Eye (tissue), 1 donor: ENCODE measurements around the gene TPM2.

ENCODE experiments used
- DNase-seq: peaks from one replicate; pipeline ENCODE4 v3.0.0-alpha.2; 2015

The TPM2 gene

GRCh38 chr9:35689542-35690293, at the start of gene TPM2:
TSS of gene TPM2 (minus strand) at chr9:35689925. CDS start at chr9:35689817, 108 bp downstream.
- peak; percentile 72 for DNase-seq

GRCh38 chr9:35738924-35739323, 49.2 kb upstream of the TPM2 start:
- no peak for DNase-seq

DNA sequence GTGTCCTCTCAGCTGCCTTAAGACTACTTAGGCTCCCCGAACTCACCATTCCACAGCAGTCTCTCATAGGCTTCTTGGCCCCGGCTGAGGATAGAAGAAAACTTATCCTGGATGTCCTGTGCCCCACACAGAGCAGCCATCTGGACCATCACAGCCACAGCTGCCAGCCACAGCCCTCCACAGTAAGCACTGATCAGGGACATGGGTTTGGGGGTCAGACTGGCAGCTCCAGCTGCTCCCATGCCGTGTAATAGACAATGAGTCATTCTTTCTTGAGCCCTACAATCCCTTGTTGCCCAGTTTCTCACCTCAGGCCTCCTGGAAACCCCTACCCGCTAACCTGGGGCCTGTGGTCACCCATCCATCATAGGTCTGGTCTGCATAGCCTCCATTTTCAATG, 48.5 kb upstream of the TPM2 start:
- DNase-seq, result no peak

GRCh38 chr9:35737143-35737542, 47.4 kb upstream of the TPM2 start:
- no peak for DNase-seq

DNA sequence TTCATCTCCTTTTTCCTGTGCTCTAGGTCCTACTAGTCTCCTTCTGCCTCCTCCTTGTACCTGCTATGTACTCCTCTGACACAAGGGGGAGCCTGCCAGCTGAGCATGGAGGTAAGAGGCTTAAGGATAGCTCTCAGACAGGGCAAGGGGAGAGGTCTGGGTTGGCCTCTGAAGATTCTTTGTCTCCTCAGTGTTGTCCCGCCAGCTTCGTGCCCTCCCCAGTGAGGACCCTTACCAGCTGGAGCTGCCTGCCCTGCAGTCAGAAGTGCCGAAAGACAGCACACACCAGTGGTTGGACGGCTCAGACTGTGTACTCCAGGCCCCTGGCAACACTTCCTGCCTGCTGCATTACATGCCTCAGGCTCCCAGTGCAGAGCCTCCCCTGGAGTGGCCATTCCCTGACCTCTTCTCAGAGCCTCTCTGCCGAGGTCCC, 46.5 kb upstream of the TPM2 start:
- DNase-seq, result peak; percentile 81

DNA sequence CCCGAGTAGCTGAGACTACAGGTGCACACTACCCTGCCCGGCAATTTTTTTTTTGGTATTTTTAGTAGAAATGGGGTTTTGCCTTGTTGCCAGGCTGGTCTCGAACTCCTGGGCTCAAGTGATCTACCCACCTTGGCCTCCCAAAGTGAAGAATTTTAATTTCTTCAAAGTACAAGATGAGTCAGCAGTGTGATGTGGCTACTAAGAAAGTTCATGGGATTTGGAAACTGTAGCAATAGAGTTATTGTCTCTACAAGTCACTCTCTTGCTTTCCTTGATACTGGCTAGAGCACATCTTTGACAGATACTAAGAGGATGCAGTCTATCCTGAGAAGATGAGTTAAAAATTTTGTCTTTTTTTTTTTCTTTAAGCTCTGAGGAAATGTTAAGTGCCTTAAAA, 44.4 kb upstream of the TPM2 start:
- DNase-seq, result no peak

DNA sequence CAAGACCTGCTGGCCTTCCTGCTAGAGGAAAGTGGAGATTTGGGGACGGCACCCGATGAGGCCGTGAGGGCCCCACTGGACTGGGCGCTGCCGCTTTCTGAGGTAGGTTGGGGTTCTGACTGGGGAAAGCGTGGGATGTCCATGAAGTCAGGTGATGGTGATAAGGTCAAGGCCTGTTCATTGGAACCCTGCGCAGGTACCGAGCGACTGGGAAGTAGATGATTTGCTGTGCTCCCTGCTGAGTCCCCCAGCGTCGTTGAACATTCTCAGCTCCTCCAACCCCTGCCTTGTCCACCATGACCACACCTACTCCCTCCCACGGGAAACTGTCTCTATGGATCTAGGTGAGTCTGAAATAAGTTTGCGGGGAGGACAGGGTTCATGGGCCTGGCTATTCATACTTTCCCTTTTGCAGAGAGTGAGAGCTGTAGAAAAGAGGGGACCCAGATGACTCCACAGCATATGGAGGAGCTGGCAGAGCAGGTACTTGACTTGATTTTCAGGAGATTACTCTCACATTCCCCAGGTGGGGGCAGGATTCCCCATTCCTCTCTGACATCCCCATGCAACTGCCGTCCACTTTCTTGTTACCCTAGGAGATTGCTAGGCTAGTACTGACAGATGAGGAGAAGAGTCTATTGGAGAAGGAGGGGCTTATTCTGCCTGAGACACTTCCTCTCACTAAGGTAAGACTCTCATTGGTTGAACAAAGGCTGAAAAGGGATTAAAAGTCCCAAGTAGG, 43.2 kb upstream of the TPM2 start:
- DNase-seq, result no peak

DNA sequence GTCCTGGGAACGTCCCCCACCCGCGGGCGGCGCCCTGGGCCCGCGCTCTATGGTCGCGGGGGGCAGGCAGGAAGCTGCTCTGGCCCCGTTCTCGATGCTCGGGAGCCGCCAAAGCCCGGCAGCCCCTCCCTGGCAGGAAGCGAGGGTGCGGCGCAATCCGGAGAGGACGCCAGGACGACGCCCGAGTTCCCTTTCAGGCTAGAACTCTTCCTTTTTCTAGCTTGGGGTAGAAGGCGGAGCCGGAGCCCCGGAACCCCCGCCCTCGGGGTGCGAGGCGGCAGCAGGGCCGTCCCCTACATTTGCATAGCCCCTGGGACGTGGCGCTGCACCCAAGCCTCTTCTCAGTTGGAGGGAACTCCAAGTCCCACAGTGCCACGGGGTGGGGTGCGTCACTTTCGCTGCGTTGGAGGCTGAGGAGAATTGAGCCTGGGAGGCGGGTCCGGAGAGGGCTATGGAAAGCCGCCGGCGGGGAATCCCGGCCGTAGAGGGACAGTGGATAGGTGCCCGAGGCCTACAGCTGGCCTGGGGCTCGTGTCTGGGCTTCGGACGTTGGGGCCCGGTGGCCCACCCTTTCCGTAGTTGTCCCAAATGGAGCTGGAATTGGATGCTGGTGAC, 42.6 kb upstream of the TPM2 start, which contains the start of the genes CREB3 and TLN1:
Gene CREB3 (plus strand): TSS at position 482 of the 615 bp plus-strand sequence. CDS start 107 bp downstream, at position 589.
Gene TLN1 (minus strand): TSS at position 11 of the 615 bp plus-strand sequence. CDS start 6,501 bp downstream, outside the sequence.
- DNase-seq, result peak; percentile 98

- no peak for DNase-seq
Observed at GRCh38 chr9:35731415-35732184, 41.9 kb upstream of the TPM2 start.

- no peak for DNase-seq
Observed at GRCh38 chr9:35730486-35730854, 40.7 kb upstream of the TPM2 start.

DNA sequence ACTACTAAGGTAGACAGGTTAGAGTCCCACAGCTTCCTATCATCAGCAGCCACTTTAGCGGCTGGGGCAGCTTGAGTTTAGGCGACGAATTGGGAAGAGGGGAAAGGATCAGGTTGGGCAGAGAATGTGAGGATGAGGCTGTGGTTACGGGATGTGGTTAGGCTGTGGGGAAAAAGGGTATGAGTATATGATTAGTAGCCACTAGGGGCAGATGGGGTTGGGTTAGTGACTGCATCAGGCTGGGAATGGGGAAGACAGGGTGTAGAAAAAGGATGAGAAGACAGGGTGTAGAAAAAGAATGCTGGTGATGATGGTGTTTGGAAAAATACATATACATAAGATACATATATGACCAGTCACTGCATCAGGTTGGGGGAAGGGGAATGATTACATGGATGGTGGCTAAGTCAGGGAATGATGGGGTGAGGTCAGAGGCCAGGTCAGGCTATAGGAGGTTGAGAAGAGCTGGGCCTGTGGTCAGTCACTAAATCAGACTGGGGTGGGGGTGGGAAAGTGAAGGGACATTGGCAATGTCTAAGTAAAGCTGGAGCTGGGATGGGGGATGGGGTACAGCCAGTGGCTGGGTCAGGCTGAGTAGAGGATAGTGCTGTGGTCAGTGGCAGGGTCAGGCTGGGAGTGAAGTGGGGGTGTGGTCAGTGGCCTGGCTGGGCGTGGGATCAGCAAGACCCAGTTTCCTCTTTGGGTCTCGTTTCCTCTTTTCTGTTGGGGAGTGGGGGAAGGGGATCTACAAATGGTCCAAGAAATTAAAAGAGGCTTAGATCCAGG, 40.2 kb upstream of the TPM2 start:
- DNase-seq, result peak; percentile 69

DNA sequence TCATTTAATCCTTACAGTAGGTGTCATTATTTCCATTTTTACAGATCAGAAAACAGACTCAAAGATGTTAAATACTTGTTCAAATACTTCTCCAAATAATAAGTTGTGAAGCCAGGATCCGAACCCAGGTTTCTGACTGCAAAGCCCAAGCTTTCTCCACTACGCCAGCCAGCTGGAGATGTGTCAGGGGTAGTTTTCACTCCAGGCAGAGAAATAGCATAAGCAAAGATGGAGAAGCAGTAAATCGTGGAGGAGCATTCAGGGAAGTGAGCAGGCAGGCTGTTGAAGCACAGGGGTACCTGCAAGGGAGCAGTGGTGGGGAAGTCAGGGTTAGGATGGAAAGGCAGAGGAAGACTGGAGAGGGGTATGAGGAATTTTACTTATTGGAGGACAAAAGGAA, 39.4 kb upstream of the TPM2 start:
- no peak for DNase-seq

DNA sequence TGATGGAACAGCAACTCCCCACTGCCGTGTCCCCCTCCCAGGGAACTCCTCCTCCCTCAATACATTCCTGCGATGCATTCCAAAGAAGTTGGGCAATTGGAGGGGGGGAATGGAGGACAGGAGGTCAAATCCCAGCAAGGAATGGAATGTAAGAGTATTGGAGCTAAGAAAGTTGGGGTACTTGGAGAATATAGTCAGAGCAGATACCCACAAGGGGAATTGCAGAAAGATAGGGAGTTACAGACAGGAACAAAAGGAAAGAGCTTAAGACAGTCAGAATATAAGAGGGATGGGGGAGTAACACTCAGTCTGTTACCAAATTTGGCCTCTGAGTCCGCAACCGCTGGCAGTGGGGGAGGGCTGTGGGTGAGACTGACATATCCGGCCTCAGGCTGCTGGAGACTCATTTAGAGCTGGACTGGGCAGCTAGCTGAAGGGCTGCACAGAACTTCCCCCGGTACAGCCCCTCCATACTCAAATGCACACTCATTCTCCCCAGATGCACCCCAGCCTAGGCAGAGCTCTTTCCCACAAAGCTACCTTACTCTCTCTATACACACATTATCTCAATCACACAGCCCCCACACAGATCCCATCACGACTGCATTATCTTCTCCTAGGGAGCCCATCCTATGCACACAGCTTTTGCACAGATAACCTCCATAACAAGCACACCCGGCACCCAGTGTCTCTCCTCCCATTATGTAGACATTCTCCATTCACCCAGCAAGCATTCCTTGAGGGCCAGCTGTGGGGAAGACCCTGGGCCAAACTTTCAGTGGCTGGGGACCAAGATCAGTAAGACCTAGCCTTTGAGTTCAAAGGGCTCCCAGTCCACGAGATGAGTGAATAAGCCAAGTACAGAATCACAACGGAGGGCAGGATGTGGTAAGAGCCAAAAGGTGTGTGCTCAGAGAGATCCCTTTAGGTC, 38.6 kb upstream of the TPM2 start:
- peak; percentile 71 for DNase-seq

GRCh38 chr9:35727676-35728040, 37.9 kb upstream of the TPM2 start:
- DNase-seq, result no peak

- no peak for DNase-seq
Observed at GRCh38 chr9:35726931-35727330, 37.2 kb upstream of the TPM2 start.

- no peak for DNase-seq
Observed at GRCh38 chr9:35725362-35725761, 35.6 kb upstream of the TPM2 start.

GRCh38 chr9:35723908-35724307, 34.2 kb upstream of the TPM2 start:
- no peak for DNase-seq

- DNase-seq, result no peak
Observed at GRCh38 chr9:35723426-35723825, 33.7 kb upstream of the TPM2 start.

DNA sequence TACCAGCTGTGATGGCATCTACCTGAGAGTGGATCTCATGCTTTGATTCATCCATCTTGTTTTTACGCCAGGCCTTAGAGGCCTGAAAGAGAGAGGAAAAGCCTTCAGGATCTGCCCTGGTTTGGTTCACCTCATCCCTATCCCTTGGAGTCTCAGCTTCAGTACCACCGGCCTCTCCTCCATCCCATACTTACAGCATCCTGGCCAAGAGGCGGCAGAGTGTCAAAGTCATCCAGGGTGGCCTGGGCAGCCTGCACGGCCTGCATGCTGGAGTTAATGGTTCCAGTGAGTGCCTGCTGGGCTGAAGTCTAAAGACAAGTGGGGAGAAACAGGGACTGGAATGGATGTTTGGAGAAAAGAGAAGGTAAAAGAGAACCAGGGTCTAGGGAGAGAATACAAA, 29.8 kb upstream of the TPM2 start:
- DNase-seq, result no peak

GRCh38 chr9:35718721-35719511, 29.2 kb upstream of the TPM2 start:
- no peak for DNase-seq
